IMR-90 (cell line): ENCODE measurements around the gene HMGCS2. TPM values are rescaled to one million over a fixed set of nuclear protein-coding genes. Genes with fewer than 3 reads are reported as not detected.

Source experiments
- ATAC-seq: fragments of 200-7000 bp; cut with Tn5 transposase; 2 replicates; pipeline ENCODE4 v1.9.1; 2020; ENCODE audit warnings: low read depth, mild to moderate bottlenecking, moderate library complexity
- BruUV-seq: library from RNA; stranded (reverse); fragments of 400-500 nt; replicated peaks from 2 replicates; lab custom pipeline; 2021; lab: Mats Ljungman, UMichigan
- CTCF ChIA-PET: fragments of 300-600 bp; formaldehyde crosslinking; extraction: SDS; loops from one replicate; lab custom pipeline; 2021; ENCODE audit warnings: antibody characterized with exemption; lab: Yijun Ruan, JAX
- POLR2A ChIA-PET: fragments of 300-600 bp; sonication (Branson Sonifier 250); formaldehyde crosslinking; loops from one replicate; lab custom pipeline; 2022; ENCODE audit warnings: antibody characterized with exemption; ENCODE audit not compliant: unreplicated experiment; lab: Charles Lee
- DNase-seq: peaks from one replicate; pipeline ENCODE4 v3.0.0; 2013
- H2AFZ ChIP-seq: replicated peaks from 2 replicates; pipeline ENCODE3; 2013; ENCODE audit warnings: low read length, mild to moderate bottlenecking; ENCODE audit not compliant: poor library complexity
- H2AK5ac ChIP-seq: 2 replicates; pipeline ENCODE4 v1.6.1; 2013; ENCODE audit warnings: low read depth, low read length, inconsistent platforms
- H2AK9ac ChIP-seq: replicated peaks from 2 replicates; pipeline ENCODE3; 2013; ENCODE audit warnings: mild to moderate bottlenecking, low read depth, low read length, moderate library complexity; ENCODE audit not compliant: poor library complexity
- H2BK120ac ChIP-seq: 2 replicates; pipeline ENCODE4 v1.6.1; 2013; ENCODE audit warnings: low read depth, low read length, inconsistent platforms
- H2BK15ac ChIP-seq: 3 replicates; pipeline ENCODE4 v1.6.1; 2013; ENCODE audit warnings: low read depth, low read length, inconsistent platforms
- H2BK20ac ChIP-seq: 2 replicates; pipeline ENCODE4 v1.6.1; 2013; ENCODE audit warnings: low read depth, mild to moderate bottlenecking, inconsistent platforms, low read length, moderate library complexity
- H2BK5ac ChIP-seq: 2 replicates; pipeline ENCODE4 v1.6.1; 2013; ENCODE audit warnings: mild to moderate bottlenecking, low read depth, low read length, inconsistent platforms; ENCODE audit not compliant: poor library complexity, severe bottlenecking
- H3K14ac ChIP-seq: replicated peaks from 2 replicates; pipeline ENCODE4 v1.6.1; 2013; ENCODE audit warnings: low read depth, low read length, inconsistent platforms
- H3K18ac ChIP-seq: 2 replicates; pipeline ENCODE4 v1.6.1; 2013; ENCODE audit warnings: low read depth, low read length, control low read depth
- H3K23ac ChIP-seq: 2 replicates; pipeline ENCODE4 v1.6.1; 2013; ENCODE audit warnings: low read depth, low read length, inconsistent platforms
- H3K27ac ChIP-seq: 2 replicates; pipeline ENCODE4 v1.5.1; 2013; ENCODE audit warnings: mild to moderate bottlenecking, control low read depth, low read length; ENCODE audit not compliant: insufficient read depth
- H3K27me3 ChIP-seq: 2 replicates; pipeline ENCODE4 v1.6.1; 2013; ENCODE audit warnings: low read length; ENCODE audit not compliant: control insufficient read depth, insufficient read depth
- H3K36me3 ChIP-seq: 2 replicates; pipeline ENCODE4 v1.6.1; 2013; ENCODE audit warnings: low read length, mixed read lengths; ENCODE audit not compliant: control insufficient read depth, insufficient read depth
- H3K4ac ChIP-seq: 2 replicates; pipeline ENCODE4 v1.6.1; 2013; ENCODE audit warnings: low read depth, low read length, inconsistent platforms
- H3K4me1 ChIP-seq: 2 replicates; pipeline ENCODE4 v1.6.1; 2013; ENCODE audit warnings: low read length, mixed read lengths; ENCODE audit not compliant: control insufficient read depth, insufficient read depth
- H3K4me2 ChIP-seq: 2 replicates; pipeline ENCODE4 v1.6.1; 2013; ENCODE audit warnings: low read depth, mild to moderate bottlenecking, control low read depth, low read length, moderate library complexity
- H3K4me3 ChIP-seq: 2 replicates; pipeline ENCODE4 v1.5.1; 2013; ENCODE audit warnings: low read depth, mild to moderate bottlenecking, control low read depth, low read length, moderate library complexity; ENCODE audit not compliant: insufficient read depth
- H3K56ac ChIP-seq: 2 replicates; pipeline ENCODE4 v1.6.1; 2013; ENCODE audit warnings: low read length, inconsistent platforms; ENCODE audit not compliant: insufficient read depth; ENCODE audit errors: extremely low read depth
- H3K79me1 ChIP-seq, 2 experiments: 2 replicates each; pipeline ENCODE4 v1.6.1; 2013; ENCODE audit warnings: low read length in 2 of 2, inconsistent platforms in 1 of 2, low read depth in 1 of 2
- H3K9ac ChIP-seq: 2 replicates; pipeline ENCODE4 v1.6.1; 2013; ENCODE audit warnings: low read depth, low read length, control low read depth
- H3K9me1 ChIP-seq: 2 replicates; pipeline ENCODE4 v1.6.1; 2013; ENCODE audit warnings: low read length, inconsistent platforms; ENCODE audit not compliant: insufficient read depth
- H3K9me3 ChIP-seq: 2 replicates; pipeline ENCODE4 v1.6.1; 2013; ENCODE audit warnings: low read length; ENCODE audit not compliant: control insufficient read depth, insufficient read depth
- H4K20me1 ChIP-seq: 2 replicates; pipeline ENCODE4 v1.6.1; 2013; ENCODE audit warnings: low read length, inconsistent platforms; ENCODE audit not compliant: insufficient read depth
- H4K5ac ChIP-seq: 2 replicates; pipeline ENCODE4 v1.6.1; 2013; ENCODE audit warnings: mild to moderate bottlenecking, low read depth, low read length, control low read depth
- H4K8ac ChIP-seq, 2 experiments: 2 replicates each; pipeline ENCODE4 v1.6.1; 2013; ENCODE audit warnings: low read depth in 2 of 2, low read length in 2 of 2, control low read depth in 1 of 2, inconsistent platforms in 1 of 2
- H4K91ac ChIP-seq: 2 replicates; pipeline ENCODE4 v1.6.1; 2013; ENCODE audit warnings: low read depth, low read length, inconsistent platforms; ENCODE audit not compliant: insufficient read depth
- MAFK ChIP-seq: IDR thresholded peaks from 2 replicates; pipeline ENCODE4 v1.6.1; 2012; ENCODE audit warnings: low read depth, low read length, improper control_type of control experiment
- MAZ ChIP-seq: IDR thresholded peaks from 2 replicates; pipeline ENCODE4 v1.6.1; 2012; ENCODE audit warnings: low read depth, mild to moderate bottlenecking, low read length, improper control_type of control experiment, moderate library complexity, borderline replicate concordance
- MXI1 ChIP-seq: IDR thresholded peaks from 2 replicates; pipeline ENCODE4 v1.6.1; 2012; ENCODE audit warnings: low read depth, mild to moderate bottlenecking, low read length, moderate library complexity, borderline replicate concordance
- NFE2L2 ChIP-seq: fragments of 150-350 bp; IDR thresholded peaks from 2 replicates; pipeline ENCODE4 v1.6.1; 2016; ENCODE audit warnings: low read depth, mild to moderate bottlenecking, low read length
- RFX5 ChIP-seq: IDR thresholded peaks from 2 replicates; pipeline ENCODE4 v1.8.0; 2012; ENCODE audit warnings: low read depth, mild to moderate bottlenecking, low read length, moderate library complexity
- SMC3 ChIP-seq: fragments of 150-350 bp; IDR thresholded peaks from 2 replicates; pipeline ENCODE4 v1.6.1; 2016; ENCODE audit warnings: low read depth, mild to moderate bottlenecking, antibody characterized with exemption, low read length, moderate library complexity
- WGBS, 2 experiments: methylation state at CpG; one replicate each; pipeline versions ENCODE4 v1.1.5 to v1.1.7; 2013; ENCODE audit warnings: missing lambda C conversion rate in 2 of 2; ENCODE audit not compliant: insufficient read length in 1 of 2; ENCODE audit errors: extremely low coverage in 2 of 2; 5-methylcytosine and 5-hydroxymethylcytosine counted together
- dilution Hi-C: fragments of 300-500 bp; cut with HindIII; formaldehyde crosslinking; loops from one replicate; pipeline ENCODE4 v1.14.3; 2018; ENCODE audit warnings: low sequenced_read_pairs; ENCODE audit not compliant: unreplicated experiment
- in situ Hi-C: fragments of 300-500 bp; cut with MboI; formaldehyde crosslinking; loops from 3 replicates; pipeline ENCODE4 v1.14.3; 2019; ENCODE audit warnings: low sequenced_read_pairs, inconsistent platforms, mixed read lengths
- intact Hi-C: fragments of 100-400 bp; cut with micrococcal nuclease; formaldehyde crosslinking; loops from 2 replicates; pipeline ENCODE4 v1.10.0; 2022
- polyA plus RNA-seq, 3 experiments: library from polyadenylated mRNA; depleted of rRNA; stranded (reverse); fragments of >200 nt; gene quantifications; 2 replicates each; pipeline ENCODE4 v1.2.3, GENCODE V29; 2012; ENCODE audit warnings: low replicate concordance in 1 of 3
- total RNA-seq: library from RNA; depleted of rRNA; stranded (reverse); fragments of >200 nt; gene quantifications from 2 replicates; pipeline ENCODE4 v1.2.3, GENCODE V29; 2012
- TF ChIP-seq, protein P1 (sequence below): conservative IDR thresholded peaks from 2 replicates; pipeline ENCODE4 v1.5.1; 2012; ENCODE audit warnings: mild to moderate bottlenecking, low read depth, low read length, improper control_type of control experiment
- TF ChIP-seq, protein P2 (sequence below): fragments of 150-350 bp; IDR thresholded peaks from 2 replicates; pipeline ENCODE4 v1.6.1; 2016; ENCODE audit warnings: low read depth, mild to moderate bottlenecking, low read length, moderate library complexity, borderline replicate concordance

The HMGCS2 gene
- total and polyA plus RNA-seq, 2 of the 4 experiments (the other 2 are of a cell fraction): not detected

GRCh38 chr1:119794876-119795240 is 26.2 kb upstream of the HMGCS2 start:
- no peak overlapping the region for H2BK15ac ChIP-seq
- H4K20me1 ChIP-seq: peaks cover 6% of the 10 kb centered on the region; the same call in 1 of the 2 replicates
- H2AFZ ChIP-seq: no peak overlapping the region
- no peak overlapping the region for H2BK5ac ChIP-seq
- no peaks in the 10 kb centered on the region for H3K27me3 ChIP-seq
- H2BK120ac ChIP-seq: no peak overlapping the region
- H4K8ac ChIP-seq: no peak overlapping the region
- no peak overlapping the region for H4K5ac ChIP-seq
- no peaks in the 10 kb centered on the region for H3K36me3 ChIP-seq
- no peak overlapping the region for H3K14ac ChIP-seq
- peak overlapping the region; percentile 33; the same call in 1 of the 2 replicates for H2AK5ac ChIP-seq
- H3K56ac ChIP-seq: no peak overlapping the region
- CTCF ChIA-PET: interaction anchor here (1.2 kb wide), 1 partner anchor 14 kb away, joined by 4 read pairs; no protein-coding TSS in a partner anchor
- TF ChIP-seq, protein P1, sequence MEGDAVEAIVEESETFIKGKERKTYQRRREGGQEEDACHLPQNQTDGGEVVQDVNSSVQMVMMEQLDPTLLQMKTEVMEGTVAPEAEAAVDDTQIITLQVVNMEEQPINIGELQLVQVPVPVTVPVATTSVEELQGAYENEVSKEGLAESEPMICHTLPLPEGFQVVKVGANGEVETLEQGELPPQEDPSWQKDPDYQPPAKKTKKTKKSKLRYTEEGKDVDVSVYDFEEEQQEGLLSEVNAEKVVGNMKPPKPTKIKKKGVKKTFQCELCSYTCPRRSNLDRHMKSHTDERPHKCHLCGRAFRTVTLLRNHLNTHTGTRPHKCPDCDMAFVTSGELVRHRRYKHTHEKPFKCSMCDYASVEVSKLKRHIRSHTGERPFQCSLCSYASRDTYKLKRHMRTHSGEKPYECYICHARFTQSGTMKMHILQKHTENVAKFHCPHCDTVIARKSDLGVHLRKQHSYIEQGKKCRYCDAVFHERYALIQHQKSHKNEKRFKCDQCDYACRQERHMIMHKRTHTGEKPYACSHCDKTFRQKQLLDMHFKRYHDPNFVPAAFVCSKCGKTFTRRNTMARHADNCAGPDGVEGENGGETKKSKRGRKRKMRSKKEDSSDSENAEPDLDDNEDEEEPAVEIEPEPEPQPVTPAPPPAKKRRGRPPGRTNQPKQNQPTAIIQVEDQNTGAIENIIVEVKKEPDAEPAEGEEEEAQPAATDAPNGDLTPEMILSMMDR: no peak
- no peak for TF ChIP-seq MAZ
- no peak for TF ChIP-seq SMC3
- TF ChIP-seq, protein P2, sequence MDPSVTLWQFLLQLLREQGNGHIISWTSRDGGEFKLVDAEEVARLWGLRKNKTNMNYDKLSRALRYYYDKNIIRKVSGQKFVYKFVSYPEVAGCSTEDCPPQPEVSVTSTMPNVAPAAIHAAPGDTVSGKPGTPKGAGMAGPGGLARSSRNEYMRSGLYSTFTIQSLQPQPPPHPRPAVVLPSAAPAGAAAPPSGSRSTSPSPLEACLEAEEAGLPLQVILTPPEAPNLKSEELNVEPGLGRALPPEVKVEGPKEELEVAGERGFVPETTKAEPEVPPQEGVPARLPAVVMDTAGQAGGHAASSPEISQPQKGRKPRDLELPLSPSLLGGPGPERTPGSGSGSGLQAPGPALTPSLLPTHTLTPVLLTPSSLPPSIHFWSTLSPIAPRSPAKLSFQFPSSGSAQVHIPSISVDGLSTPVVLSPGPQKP: no peak
- no peak for TF ChIP-seq RFX5
- no peak for TF ChIP-seq MAFK
- TF ChIP-seq MXI1: no peak
- TF ChIP-seq NFE2L2: no peak
- no peak overlapping the region for H3K4ac ChIP-seq
- peak; percentile 82 for DNase-seq
- no peak overlapping the region for H2AK9ac ChIP-seq
- BruUV-seq: no TSS peak
- peak overlapping the region; percentile 50; the same call in 1 of the 2 replicates for H3K27ac ChIP-seq
- H3K18ac ChIP-seq: 0 out of 2 replicates have a peak overlapping the region, but pooled peaks have one; percentile 15
- POLR2A ChIA-PET: no interaction called here
- no peak overlapping the region for H3K4me3 ChIP-seq
- H3K23ac ChIP-seq: peak overlapping the region; percentile 6; the same call in 1 of the 2 replicates
- H3K9me1 ChIP-seq: peaks cover 7% of the 10 kb centered on the region; the same call in 1 of the 2 replicates
- WGBS, 2 experiments: no CpG with 5 or more reads among the region's 3 CpGs
- no peaks in the 10 kb centered on the region for H3K79me1 ChIP-seq
- in situ Hi-C loops (no loop called here), dilution Hi-C loops (no loop called here), intact Hi-C loops (no loop called here)
- no peak overlapping the region for H4K91ac ChIP-seq
- H3K4me1 ChIP-seq: peaks cover 13% of the 10 kb centered on the region
- H3K4me2 ChIP-seq: peak overlapping the region; percentile 32
- H3K9me3 ChIP-seq: no peaks in the 10 kb centered on the region
- no peak overlapping the region for H2BK20ac ChIP-seq
- no peak overlapping the region for H3K9ac ChIP-seq
- ATAC-seq: peak; percentile 82
